NCI-H2171 (cell line): ENCODE data around the gene SGTB.
"Not testable (repeated sequence)": the region's sequence is repeated elsewhere in the genome, so short reads cannot be mapped to it uniquely, and the experiment has no call there.

ENCODE experiments used
- DNase-seq: peaks from one replicate; lab custom pipeline; 2025; lab: John Stamatoyannopoulos, UW

SGTB gene

DNA sequence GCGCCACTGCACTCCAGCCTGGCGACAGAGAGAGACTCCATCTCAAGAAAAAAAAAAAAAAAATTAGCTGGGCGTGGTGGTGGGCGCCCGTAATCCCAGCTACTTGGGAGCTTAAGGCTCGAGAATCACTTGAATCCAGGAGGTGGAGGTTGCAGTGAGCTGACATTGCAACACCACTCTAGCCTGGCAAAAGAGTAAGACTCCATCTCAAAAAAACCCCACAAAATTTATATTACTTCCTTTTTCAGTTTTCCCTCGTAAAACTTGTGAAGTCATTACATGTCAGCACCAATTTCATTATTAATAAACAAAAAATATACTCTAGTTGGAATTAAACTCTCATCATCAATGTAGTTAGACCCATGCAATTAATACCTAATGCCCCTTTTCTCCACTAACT lies 53.2 kb downstream of the SGTB start:
- no peak for DNase-seq

DNA sequence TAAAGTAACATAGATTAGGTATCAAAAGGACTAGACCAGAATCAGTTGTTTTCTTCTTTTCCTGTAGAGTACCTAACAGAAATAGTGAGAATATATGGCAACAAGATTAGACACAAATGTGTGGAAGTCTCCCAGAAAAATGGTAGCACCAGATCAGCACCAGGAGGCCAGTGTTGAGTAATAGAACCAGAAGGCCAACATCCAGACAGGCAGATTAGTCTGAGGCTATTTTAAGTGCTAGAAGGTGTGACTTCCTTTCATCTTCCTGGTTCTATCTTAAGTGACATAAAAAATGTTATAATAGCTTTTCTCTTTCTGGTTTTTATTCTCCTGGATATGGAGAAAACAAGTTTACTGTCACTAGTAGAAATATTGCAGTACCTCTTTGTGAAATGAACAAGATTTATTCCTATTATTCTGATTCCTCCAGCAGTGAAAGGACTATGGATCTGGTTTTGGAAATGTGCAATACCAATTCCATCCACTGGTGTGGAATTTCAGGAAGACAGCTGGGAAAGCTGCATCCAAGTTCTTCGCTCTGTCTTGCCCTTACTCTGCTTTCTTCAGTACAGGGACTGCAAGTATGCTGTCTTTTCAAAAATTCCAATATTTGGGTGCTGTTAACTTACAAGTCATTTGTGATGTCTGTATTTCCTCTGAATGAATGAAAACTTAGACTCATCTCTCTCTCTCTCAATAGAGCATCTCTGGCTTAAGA lies 57.9 kb downstream of the SGTB start:
- DNase-seq = no peak

GRCh38 chr5:65654713-65655112 lies 67.2 kb downstream of the SGTB start:
- no peak for DNase-seq

GRCh38 chr5:65651144-65651543 lies 70.8 kb downstream of the SGTB start:
- no peak for DNase-seq

GRCh38 chr5:65647941-65648340 lies 74.0 kb downstream of the SGTB start:
- no peak for DNase-seq

DNA sequence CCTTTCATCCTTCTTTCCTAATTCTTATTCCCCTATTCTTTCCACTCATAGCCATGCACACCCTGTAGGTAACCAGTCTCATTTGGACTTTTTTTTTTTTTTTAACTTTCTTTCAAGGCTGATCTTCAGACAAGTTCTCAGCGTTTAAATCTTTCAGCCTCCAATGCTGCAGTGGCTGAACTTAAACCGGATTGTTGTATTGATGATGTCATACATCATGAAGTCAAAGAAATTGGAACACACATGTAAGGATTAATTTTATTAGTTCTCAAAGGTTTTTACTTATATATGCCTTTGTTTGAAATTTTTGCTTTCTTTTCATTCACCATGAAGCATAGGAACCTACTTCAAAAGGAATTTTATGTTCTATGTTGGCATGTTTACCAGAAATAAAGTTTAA lies 75.0 kb downstream of the SGTB start:
- no peak for DNase-seq

DNA sequence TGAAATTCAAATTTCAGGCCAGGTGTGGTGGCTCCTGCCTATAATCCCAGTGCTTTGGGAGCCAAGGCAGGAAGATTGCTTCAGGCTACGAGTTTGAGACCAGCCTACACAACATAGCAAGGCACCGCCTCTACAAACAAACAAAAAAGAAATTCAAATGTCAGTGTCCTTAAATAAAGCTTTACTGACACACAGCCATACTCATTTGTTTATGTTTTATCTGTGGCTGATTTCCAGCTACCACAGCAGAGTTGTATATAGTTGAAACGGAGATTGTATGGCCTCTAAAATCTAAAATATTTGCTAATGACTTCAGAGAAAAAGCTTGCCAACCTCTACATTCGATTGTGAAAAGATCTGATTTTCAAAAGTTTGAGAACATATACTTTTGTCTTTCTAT lies 81.7 kb downstream of the SGTB start:
- no peak for DNase-seq

DNA sequence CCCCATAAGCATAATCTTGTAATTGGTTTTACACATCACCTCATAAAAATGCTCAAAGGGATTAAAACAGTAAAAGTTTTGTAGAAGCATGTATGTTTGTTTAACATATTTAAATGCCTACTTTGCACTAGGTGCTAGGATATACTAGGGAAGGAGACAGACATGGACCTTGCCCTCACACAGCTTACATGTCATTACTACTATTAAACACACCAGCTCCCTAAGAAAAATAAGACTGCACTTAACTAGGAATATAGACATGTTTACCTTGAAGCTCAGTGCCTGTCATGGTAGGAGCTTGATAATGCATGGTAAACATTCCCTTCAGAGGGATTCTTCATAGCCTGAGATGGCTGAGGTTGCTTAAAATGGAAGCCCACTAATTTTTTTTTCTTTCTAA lies 90.9 kb downstream of the SGTB start:
- DNase-seq = no peak

DNA sequence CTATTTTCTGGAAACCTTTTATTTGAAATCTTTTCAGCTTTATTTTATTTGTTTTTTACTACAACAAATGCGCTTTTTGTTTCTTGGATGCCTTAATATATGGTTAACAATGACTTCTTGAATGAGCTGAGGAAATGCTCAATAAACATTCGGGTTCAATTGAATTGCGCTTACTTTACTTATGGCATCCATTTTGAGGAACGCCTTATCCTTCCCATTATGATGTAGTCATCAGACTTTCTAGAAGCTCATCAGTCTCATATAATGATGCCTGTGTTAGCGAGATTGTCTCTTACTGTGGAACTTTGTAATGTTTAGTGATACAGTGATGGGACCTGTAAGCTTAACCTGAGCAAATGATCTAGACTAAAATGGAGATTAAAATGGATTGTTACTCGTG lies 96.2 kb downstream of the SGTB start:
- no peak for DNase-seq

DNA sequence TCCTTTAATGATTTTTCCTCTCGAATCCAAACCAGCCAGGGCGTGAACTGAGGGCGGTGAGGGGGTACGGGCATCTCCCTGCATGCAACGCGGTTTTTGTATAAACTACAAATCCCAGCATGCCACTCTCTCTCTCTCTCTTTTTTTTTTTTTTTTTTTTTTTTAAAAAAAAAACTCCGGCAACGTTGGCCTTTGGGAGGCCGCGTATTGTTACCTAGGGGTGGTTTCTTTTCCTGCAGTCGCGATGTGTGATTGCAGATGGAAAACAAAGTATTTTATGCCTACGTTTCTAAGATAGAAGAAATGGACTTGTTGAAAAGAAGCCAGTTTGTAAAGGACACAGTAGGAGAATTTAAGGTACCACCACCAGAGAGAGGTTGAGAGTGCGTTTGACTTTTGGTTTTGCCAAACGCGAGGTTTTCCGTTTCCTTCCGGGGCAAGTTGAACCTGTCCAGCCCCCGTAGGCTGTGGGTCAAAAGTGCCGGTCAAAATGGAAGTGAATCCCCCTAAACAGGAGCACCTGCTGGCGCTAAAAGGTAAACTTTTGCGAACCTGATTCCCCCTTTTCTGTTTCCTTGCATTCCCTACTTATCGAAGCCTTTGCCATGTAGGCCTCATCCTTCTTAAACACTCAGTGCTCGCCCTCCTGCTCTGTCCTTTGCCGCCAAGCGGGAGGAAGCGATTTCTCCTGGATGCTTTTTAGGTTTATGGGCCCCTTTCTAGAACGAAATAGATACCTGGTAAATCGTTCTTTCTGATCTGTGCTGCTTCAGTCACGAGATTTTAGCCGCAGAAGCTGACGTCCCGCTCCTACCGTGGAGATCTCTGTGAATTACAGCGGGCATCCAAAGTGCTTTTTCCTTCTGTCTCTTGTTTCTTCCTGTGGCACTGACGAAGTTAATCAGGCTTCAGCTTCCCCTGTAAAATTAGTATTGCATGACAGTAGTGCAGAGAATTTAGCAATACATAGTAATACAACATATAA lies 97.0 kb downstream of the SGTB start, which contains the start of the genes SHLD3 and TRAPPC13:
Gene SHLD3 (plus strand): TSS at position 457 of the 985 bp plus-strand sequence. CDS start 4,561 bp downstream, outside the sequence.
Gene TRAPPC13 (plus strand): TSS at position 457 of the 985 bp plus-strand sequence. CDS start 34 bp downstream, at position 491.
- peak; percentile 62 for DNase-seq

DNA sequence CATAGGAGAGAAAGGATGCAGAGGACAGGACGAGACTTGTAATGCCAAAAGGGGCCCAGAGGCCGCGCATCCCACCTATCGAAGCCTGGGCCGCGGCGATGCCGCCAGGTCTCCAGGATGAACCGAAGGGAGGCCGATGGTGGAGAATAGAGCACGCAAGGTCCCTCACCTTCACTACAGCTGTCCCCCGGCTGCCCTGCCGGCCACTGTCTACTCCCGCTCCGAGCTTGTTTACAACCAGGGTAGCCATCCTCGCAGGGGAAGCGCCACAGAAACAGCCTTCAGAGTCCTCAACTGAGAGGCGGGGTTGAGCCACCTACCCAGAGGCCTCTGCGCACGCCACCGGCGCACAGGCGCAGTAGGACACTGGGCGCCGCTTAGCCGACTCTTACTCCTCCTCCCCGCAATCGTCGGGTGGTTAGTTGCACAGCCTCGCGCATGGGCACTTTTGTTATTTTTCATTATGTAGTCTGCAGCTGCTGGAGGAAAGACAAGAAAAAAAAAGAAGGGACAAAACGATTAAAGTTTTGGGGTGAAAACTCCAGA lies 97.8 kb downstream of the SGTB start, which contains the start of gene TRIM23:
Gene TRIM23 (minus strand): TSS at position 309 of the 546 bp plus-strand sequence. CDS start 59 bp downstream, at position 250.
- DNase-seq = peak; percentile 63

DNA sequence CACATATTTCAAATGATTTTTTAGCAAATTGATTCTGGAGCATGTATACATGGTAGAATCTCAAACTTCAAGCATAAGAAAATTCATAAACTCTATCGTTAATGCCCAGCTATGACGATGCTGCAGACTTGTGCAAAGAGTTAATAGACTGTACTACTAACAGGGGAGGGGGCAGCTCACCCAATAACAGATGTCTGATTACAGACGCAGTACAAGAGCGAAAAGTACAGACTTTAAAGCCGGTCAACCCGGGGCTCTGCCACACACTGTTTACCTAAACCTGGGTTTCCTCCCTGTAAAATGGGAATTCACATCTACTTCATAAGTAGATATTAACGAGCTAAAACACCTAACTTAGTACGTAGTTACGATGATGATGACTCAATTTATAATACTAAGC lies 98.4 kb downstream of the SGTB start:
- DNase-seq = no peak

- not testable (repeated sequence) for DNase-seq
Observed at GRCh38 chr5:65621961-65622360, 99.9 kb downstream of the SGTB start.

DNA sequence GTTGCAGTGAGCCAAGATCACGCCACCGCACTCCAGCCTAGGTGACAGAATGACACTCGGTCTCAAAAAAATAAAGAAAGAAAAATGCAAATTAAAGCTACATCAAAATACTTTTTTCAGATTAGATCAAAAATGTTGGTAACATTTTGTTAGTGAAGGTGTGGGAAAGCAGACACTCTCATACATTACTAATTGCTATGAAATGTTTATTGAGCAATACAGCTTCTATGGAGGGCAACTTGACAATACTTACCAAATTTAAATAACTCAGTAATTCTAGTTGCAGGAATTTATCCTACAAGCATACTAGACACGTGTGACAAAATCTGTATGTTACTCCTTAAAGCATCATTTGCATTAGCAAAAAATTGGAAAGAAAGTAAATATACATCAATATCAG lies 101.9 kb downstream of the SGTB start:
- DNase-seq = no peak
